ENCODE results near the gene WDR33. TPM values are rescaled to one million over a fixed set of nuclear protein-coding genes. Genes with fewer than 3 reads are reported as not detected.

The WDR33 gene
- total RNA-seq, 4 donors from 2014 or later = 35.2 to 48.0 (median 36.6) TPM

DNA sequence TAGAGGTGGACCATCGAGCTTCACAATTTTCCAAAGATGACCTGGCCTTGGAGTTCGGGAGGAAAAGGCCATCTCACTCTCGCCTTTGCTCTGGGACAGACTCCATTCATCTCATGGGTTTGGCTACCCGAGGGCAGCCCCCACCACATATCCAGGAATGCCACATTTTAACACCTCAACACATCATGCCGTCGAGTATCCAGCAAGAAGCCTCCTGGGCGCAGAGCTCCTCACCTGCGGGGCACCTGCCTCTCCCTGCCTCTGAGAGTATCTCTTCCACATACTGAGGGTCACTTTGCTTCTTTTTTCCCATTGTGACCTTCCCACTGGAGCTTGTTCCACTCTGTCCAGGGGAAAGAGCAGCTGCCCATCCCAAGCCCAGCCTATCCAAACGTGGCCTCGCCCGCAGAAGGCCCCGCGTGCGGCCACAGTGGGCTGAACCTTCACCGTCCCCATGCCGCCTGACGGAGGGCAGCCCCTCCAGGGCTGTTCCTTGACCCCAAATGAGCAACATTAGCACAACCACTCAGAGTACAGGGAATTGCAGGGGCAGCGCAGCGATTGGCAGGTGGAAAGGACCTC, 130.2 kb downstream of the WDR33 start:
- in situ Hi-C loops (cut with MboI; ENCODE audit: low pct_ligation_motif_present in 1 of 4, low pct_unique_long_range_greater_than_20kb in 1 of 4, low sequenced_read_pairs in 3 of 4) (no loop called here), intact Hi-C loops (cut with DNase I; ENCODE audit: low total_unique reads) (no loop called here)
- H3K4me1 ChIP-seq = peaks cover 11 to 29% (median 16%) of the 10 kb centered on the region in 4 donors
- H3K27ac ChIP-seq = peak overlapping the region; percentile 53 to 89 (median 74)
- WGBS, 2 donors (ENCODE audit: low coverage in 1 of 2) = 79% methylated on average over 19 of the region's 19 CpGs; no CpG with 5 or more reads in 1 of the 2 donors
- no peaks in the 10 kb centered on the region for H3K36me3 ChIP-seq
- no peak for DNase-seq
- peaks cover 17% of the 10 kb centered on the region for H3K27me3 ChIP-seq
- no peaks in the 10 kb centered on the region for H3K9me3 ChIP-seq
- TF ChIP-seq POLR2A (IDR thresholded peaks at IDR 0.05) (no peak), CTCF (IDR thresholded peaks at IDR 0.05) (no peak), EP300 (IDR thresholded peaks at IDR 0.05; ENCODE audit: low read depth) (no peak), POLR2AphosphoS5 (IDR thresholded peaks at IDR 0.05) (no peak)
- no peak overlapping the region for H3K4me3 ChIP-seq

DNA sequence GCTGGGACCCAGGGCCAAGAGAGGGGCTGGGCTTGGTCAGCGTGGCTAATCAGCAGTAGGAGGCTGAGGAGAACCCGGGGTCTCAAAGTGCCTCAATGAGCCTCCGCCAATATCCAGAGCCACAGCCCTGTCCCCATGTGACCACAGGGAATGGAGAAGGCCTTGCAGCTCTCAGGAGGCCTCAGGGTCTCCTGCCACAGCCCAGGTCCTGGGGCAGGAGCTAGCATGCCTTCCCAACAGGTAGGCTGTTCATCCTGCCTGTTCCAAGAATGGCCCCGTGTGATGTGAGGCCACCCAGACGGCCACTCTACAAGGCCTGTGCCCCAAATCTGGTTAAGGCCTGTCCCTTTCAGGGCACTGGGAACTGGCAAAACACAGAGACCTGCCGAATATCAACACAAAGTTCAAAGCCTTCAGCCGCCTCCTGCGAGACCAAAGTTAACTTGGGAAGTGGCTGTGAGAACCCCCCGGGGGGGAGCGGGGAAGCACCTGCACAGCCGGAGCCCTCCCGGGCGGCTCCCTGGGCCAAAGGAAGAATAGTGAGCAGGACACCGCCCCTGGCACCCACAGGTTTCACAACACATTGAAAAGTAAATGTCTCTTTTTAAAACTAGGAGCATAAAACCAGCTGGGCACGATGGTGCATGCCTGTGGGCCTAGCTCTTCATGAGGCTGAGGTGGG, 131.2 kb downstream of the WDR33 start:
- DNase-seq = no peak
- Histone ChIP-seq H3K27ac (peak overlapping the region in 2 of 4 donors; percentile 16 to 89), H3K27me3 (peaks cover 26% of the 10 kb centered on the region), H3K4me1 (peaks cover 19 to 38% (median 21%) of the 10 kb centered on the region in 4 donors), H3K9me3 (no peaks in the 10 kb centered on the region), H3K36me3 (no peaks in the 10 kb centered on the region), H3K4me3 (no peak overlapping the region)
- in situ Hi-C loops (cut with MboI; ENCODE audit: low pct_ligation_motif_present in 1 of 4, low pct_unique_long_range_greater_than_20kb in 1 of 4, low sequenced_read_pairs in 3 of 4) = no loop called here
- TF ChIP-seq CTCF (IDR thresholded peaks at IDR 0.05) (no peak), POLR2A (IDR thresholded peaks at IDR 0.05) (no peak), EP300 (IDR thresholded peaks at IDR 0.05; ENCODE audit: low read depth) (no peak), POLR2AphosphoS5 (IDR thresholded peaks at IDR 0.05) (no peak)
- intact Hi-C loops (cut with DNase I; ENCODE audit: low total_unique reads) = no loop called here
- WGBS, 2 donors (ENCODE audit: low coverage in 1 of 2) = 85% methylated on average over 15 of the region's 15 CpGs; no CpG with 5 or more reads in 1 of the 2 donors

DNA sequence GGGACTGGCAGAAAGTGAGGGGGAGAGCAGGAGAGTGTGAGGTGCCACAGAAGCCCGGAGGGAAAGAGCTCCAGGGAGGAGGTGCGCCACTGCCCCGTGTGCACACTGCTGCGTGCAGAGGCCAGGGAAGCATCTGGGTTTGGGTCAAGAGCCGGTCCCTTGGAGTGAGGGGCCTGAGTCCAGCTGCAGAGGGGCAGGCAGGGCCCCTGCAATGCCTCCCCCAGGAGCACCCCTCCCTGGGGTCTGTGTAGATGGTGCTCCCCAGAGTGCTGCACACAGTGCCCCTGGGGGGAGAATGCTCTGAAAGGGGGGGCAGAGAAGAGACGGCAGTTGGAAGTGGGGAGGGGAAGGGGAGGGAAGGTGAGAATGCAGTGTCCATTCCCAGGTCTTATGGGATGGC, 132.0 kb downstream of the WDR33 start:
- no peak for DNase-seq
- Histone ChIP-seq H3K4me1 (peaks cover 19 to 42% (median 26%) of the 10 kb centered on the region in 4 donors), H3K36me3 (no peaks in the 10 kb centered on the region), H3K9me3 (no peaks in the 10 kb centered on the region), H3K27ac (no peak overlapping the region), H3K4me3 (no peak overlapping the region), H3K27me3 (peaks cover 34% of the 10 kb centered on the region)
- intact Hi-C loops (cut with DNase I; ENCODE audit: low total_unique reads) = no loop called here
- TF ChIP-seq CTCF (IDR thresholded peaks at IDR 0.05) = no peak
- no peak for TF ChIP-seq EP300 (IDR thresholded peaks at IDR 0.05; ENCODE audit: low read depth)
- no peak for TF ChIP-seq POLR2A (IDR thresholded peaks at IDR 0.05)
- TF ChIP-seq POLR2AphosphoS5 (IDR thresholded peaks at IDR 0.05) = no peak
- in situ Hi-C loops (cut with MboI; ENCODE audit: low pct_ligation_motif_present in 1 of 4, low pct_unique_long_range_greater_than_20kb in 1 of 4, low sequenced_read_pairs in 3 of 4) = no loop called here
- 84% methylated on average over 6 of the region's 6 CpGs; no CpG with 5 or more reads in 1 of the 2 donors for WGBS, 2 donors (ENCODE audit: low coverage in 1 of 2)

DNA sequence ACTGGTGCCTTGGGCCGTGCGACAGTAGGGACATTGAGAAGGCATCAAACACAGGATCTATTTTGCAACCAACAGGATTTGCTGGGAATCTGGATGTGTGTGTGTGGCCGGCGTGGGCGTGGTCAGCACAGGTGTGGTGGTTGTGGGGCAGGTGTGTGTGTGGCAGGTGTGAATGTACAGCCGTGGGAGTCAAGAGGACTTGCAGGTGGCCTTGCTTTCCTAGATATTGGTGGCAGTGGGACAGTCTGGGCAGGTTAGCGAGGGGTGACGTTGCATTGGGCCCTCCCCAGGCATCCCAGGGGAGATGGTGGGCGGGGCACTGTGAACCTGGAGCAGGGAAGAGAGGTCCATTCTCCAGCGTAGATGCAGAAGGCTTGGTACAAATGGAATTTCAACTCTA, 132.4 kb downstream of the WDR33 start:
- Histone ChIP-seq H3K27me3 (peaks cover 39% of the 10 kb centered on the region), H3K27ac (no peak overlapping the region), H3K36me3 (no peaks in the 10 kb centered on the region), H3K9me3 (no peaks in the 10 kb centered on the region), H3K4me1 (peaks cover 19 to 39% (median 25%) of the 10 kb centered on the region in 4 donors), H3K4me3 (no peak overlapping the region)
- 50 to 70% methylated on average over 4 to 10 of the region's 10 CpGs for WGBS, 2 donors (ENCODE audit: low coverage in 1 of 2)
- no peak for DNase-seq
- intact Hi-C loops (cut with DNase I; ENCODE audit: low total_unique reads) = no loop called here
- in situ Hi-C loops (cut with MboI; ENCODE audit: low pct_ligation_motif_present in 1 of 4, low pct_unique_long_range_greater_than_20kb in 1 of 4, low sequenced_read_pairs in 3 of 4) = no loop called here
- TF ChIP-seq CTCF (IDR thresholded peaks at IDR 0.05) (no peak), EP300 (IDR thresholded peaks at IDR 0.05; ENCODE audit: low read depth) (no peak), POLR2AphosphoS5 (IDR thresholded peaks at IDR 0.05) (no peak), POLR2A (IDR thresholded peaks at IDR 0.05) (no peak)
